Measurements from ENCODE around the gene EHD4.
A peak's percentile ranks its signal among the peaks of the same experiment; 100 is the strongest.

EHD4 gene

DNA sequence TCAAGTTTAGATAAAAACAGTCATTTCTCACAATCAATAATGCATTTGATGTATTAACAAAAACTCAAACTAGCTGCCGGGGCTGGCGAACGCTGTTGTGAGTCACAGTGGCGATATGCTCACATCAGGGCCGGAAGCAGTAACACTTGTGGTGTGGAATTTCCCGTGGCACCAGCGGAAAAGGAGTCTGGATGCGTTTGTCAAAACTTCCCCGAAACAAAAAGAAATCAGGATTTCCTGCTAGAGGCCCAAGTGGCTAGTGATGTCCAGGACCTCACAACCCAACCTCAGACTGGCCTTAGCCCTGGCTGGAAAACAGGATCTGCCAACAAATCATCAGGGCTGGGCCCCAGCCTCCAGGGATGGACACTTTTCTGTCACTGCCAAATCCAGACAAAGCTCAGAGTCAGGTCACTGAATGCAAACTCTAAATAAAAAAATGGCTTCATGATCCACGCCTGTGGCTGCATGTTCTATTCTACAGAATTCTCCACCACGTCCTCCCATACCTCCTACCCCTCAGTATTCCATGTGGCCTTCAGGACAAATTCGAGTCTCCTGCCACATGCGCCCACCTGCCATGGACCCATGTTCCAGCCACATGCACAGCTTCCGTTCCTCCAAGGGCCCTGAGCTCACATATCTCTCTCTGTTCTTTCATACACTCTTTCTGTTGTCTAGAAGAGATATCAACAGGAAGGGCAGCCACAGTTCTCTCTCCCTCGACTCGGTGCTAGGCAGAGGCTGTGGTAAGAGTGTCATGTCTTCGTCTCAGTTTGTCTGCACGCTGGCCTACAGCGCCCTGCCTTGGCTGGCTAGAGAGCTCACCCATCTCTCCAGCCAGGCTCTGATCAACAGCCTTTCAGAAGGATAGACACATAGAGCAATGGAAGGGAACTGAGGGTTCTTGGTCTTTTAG, 35.4 kb downstream of the EHD4 start:
- DNase-seq (ENCODE audit: low spot score): no peak

- no peak for DNase-seq (ENCODE audit: low spot score)
Measured at GRCh38 chr15:41936155-41936554, 36.2 kb downstream of the EHD4 start.

GRCh38 chr15:41935566-41936020, 36.8 kb downstream of the EHD4 start:
- no peak for DNase-seq (ENCODE audit: low spot score)

DNA sequence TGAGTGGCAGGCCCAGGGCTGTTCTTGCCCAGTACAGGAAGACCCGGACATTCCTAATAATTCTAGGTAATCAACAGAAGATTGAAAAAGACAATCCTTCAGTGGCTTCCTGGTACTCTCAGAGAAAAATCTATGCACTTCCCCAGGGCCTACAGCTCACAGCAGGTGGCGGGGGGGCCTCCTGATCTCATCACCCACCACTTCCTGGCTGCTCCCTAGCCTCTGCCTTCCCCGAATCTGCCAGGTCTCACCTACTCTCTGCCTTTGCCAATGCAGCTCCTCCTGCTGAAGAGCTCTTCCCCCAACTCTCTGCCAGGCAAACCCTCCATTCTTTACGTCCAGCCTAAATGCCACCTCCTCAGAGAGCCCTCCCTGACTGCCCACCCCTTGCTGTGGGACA, 37.5 kb downstream of the EHD4 start:
- no peak for DNase-seq (ENCODE audit: low spot score)

GRCh38 chr15:41933771-41934170, 38.6 kb downstream of the EHD4 start:
- no peak for DNase-seq (ENCODE audit: low spot score)

DNA sequence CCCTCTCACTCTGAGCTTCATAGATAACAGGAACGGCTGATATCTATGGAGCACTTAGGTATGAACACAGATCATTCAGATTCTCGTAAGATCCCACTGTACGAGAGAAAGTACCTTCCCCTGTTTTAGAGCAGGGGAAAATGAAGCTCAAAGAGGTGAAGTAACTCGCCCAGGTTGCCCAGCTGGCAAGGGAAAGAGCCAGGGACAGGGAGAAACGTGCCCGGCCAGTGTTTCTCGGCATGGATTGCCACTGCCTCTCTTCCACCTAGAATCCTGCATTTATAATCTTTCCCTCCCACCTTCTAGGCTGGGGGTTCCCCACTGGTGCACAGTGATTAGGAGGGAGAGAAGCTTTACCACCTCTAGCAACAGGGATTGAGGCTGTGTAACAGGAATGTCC, 39.0 kb downstream of the EHD4 start:
- no peak for DNase-seq (ENCODE audit: low spot score)

DNA sequence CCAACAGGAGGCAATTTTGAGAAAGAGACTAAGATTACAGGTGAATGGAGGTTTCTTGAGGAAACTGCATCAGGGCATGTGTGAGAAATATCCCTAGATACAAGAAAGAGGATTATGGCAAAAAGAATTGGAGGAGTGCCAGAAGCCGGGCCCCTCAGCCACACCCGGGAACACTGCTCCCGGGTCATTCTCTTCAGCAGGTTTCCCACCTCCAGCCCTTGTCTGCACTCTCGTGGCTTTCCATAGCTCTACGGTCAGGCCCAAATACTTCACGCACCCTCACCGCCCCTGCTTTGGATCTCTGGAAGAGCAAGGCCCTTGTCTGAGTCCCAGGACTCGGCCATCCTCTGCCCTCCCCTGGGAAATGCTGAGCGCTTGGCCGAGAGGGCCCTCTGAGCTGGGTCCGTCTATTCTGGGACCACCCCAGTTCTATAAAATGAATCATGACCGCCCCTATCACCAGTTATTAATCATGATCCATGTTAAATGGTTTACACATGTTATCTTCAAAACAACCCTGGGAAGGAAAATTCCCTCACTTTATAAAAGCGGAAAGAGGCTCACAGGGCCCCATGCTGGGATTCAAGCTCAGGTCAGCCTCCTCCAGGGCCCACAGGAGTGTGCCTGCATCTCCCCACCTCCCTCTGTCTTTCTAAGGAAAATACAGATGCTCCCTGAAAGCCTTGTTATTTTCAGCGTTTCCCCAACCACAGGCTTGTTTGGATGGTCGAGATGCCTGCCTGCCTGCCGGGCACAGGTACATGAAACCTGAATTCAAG, 39.7 kb downstream of the EHD4 start:
- no peak for DNase-seq (ENCODE audit: low spot score)

GRCh38 chr15:41932101-41932500, 40.3 kb downstream of the EHD4 start:
- DNase-seq (ENCODE audit: low spot score): no peak

- no peak for DNase-seq (ENCODE audit: low spot score)
Measured at GRCh38 chr15:41930867-41931222, 41.5 kb downstream of the EHD4 start.

DNA sequence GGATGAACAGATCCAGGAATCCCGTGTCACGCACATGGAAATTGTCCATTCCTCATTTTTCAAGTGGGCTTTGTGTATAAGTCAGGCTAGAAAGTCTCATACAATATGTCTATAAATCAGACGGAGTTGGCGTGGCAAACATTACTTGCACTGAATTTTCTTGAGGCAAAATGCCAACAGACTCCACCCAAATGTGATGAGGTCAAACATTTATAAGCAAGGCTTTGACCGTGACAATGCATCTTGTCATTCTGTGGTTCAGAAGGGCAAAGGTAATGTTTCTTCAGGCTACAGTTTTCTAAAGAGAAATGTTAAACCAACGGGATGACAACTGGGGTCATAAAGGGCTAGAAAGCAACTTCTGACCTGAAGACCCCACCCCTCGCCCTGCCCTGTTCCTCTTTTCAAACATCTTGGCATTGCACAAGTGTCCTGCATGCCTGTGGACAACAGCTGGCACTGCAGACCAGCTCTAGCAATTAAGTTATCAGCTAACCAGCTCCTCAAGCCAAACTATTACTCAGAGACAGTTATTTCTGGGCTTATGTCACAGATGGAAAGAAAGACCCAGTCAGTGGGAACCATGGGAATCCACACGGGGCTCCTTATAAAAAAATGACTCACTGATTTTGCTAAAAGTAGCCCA, 42.0 kb downstream of the EHD4 start:
- DNase-seq (ENCODE audit: low spot score): no peak

DNA sequence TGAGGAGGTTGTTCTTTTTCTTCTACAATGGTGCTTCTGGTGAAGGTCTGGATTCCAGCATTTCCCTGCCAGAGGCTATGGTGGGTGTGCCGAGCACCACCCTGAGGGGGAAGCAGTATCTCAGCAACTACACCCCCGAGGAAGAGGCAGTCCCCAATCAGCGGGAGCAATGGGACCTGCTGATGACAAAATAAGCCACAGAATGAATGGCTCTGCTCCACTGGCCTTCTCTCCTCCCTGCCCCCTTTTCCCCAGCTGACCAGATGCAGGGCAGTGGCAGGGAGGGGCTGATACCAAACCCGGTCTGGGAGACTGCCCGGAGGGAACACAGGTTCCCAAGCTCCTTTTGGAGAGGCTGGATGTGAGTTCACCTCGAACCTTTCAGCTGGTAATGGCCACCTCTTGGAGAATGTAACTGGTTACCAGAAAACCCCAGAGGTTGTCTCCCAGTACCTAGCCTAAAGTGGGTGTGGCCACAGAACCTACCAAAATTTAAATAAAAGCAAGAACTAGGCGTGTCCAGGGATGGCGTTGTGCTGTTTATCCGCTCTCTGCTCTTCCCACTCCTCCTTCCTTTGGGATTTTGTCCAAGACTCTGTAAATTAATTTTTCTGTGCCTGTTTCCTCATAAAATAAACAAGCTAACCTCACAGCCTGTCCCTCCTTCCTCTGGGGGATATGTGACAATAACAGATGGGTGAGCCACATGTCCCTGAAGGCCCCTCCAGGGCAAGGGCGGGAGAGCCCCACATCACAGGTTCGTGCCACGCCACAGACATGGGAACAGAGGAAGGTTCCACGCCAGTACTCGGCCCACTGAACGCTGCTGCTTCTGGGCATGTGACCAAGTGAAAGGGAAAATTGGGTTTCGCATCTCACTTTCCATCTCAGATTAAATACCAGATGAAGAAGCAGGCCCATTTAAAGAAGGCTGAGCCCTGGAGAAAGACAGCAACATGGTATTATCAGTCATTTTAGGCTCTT, 43.4 kb downstream of the EHD4 start:
- DNase-seq (ENCODE audit: low spot score): peak; percentile 52

- DNase-seq (ENCODE audit: low spot score): no peak
Measured at GRCh38 chr15:41928100-41928499, 44.3 kb downstream of the EHD4 start.

DNA sequence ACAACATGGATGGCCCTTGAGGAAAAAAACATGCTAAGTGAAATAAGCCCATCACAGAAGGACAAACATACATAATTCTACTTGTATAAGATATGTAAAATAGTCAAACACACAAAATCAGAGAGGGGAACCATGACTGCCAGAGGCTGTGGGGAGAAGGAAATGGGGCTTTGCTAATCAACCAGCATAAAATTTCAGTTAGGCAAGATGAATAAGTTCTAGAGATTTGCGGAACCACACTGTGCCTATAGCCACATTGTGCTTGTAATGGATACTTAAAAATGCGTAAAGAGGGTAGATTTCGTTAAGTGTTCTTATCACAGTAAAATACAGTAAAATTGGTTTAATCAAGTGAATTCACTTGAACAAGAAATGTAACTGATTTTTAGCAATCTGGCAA, 44.8 kb downstream of the EHD4 start:
- no peak for DNase-seq (ENCODE audit: low spot score)

DNA sequence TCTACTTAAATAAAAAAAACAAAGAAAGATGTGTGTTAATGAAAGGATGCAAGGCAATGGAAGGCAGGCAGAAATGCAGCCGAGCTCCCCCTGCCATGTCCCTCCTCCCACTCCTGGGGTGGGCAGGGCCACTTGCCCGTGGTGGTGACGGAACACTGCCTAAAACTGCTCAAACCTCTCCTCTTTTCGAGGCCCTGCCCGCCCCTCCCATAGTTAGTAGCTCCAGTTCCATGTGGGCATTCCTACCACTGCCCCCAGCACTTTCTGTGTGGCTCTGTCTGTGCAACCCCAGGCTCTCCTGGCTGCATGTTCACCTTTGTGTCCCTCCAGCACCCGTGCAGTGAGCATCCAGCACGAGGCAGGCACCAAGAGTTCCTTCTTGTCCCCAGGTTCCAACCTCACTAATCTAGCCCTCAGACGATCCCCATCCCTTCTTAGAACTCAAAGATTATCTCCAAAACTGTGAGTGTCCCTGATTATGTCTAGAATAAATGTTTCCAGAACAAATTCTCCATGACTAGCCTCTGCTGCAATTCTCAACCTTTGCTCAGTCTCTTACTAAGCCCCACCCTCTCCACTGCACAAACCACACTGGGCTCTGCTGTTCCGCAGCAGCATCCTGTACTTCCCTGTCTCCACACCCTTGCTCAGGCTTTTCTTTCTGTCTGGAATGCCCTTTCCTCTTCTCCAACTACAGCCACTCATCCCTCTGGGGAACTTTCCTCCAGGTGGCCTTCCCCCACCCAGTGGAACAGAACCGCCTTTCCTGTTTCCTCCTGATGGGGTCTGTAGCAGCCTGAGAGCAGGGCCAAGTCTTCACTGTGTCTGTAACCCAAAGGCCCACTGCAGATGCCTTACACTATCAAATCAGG, 45.9 kb downstream of the EHD4 start:
- no peak for DNase-seq (ENCODE audit: low spot score)

- no peak for DNase-seq (ENCODE audit: low spot score)
Measured at GRCh38 chr15:41925086-41925608, 47.2 kb downstream of the EHD4 start.

- no peak for DNase-seq (ENCODE audit: low spot score)
Measured at GRCh38 chr15:41923401-41923997, 48.9 kb downstream of the EHD4 start.

GRCh38 chr15:41922353-41922752, 50.0 kb downstream of the EHD4 start:
- no peak for DNase-seq (ENCODE audit: low spot score)

GRCh38 chr15:41921639-41922038, 50.7 kb downstream of the EHD4 start:
- no peak for DNase-seq (ENCODE audit: low spot score)

DNA sequence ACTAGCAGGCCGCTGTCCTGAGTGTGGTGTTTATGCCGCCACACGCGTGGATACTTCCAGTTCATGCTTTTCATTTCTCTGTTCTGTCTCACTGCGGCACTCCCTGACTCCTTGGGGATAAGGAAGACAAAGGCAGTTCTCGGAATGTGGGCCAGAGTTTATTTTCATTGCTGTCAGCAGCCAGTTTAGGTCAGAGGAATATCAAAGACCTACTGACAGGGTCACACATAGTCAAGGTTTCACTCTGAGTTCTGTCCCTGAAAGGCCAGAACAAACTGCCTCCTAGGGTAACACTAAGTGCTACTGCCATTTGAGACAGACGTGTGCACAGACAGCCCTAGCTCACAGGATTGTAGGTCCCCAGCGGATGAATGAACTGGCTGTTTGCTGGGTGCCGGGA, 51.2 kb downstream of the EHD4 start:
- no peak for DNase-seq (ENCODE audit: low spot score)

Data from cerebellar cortex (tissue), 1 donor.